NCI-H82 (cell line): ENCODE measurements around the gene TMCC1.
A peak's percentile ranks its signal among the peaks of the same experiment; 100 is the strongest.
"Not testable (repeated sequence)": the region's sequence is repeated elsewhere in the genome, so short reads cannot be mapped to it uniquely, and the experiment has no call there.

Experiments
- DNase-seq: peaks from one replicate; lab custom pipeline; 2025; lab: John Stamatoyannopoulos, UW

Gene TMCC1

GRCh38 chr3:129650256-129650872 lies 243.1 kb downstream of the TMCC1 start:
- DNase-seq = peak; percentile 80

- DNase-seq = no peak
Observed at GRCh38 chr3:129648391-129648790, 245.1 kb downstream of the TMCC1 start.

- DNase-seq = no peak
Observed at GRCh38 chr3:129645286-129645685, 248.2 kb downstream of the TMCC1 start.

- DNase-seq = no peak
Observed at GRCh38 chr3:129644836-129645235, 248.7 kb downstream of the TMCC1 start.

- not testable (repeated sequence) for DNase-seq
Observed at GRCh38 chr3:129641567-129642260, 251.8 kb downstream of the TMCC1 start.

- DNase-seq = not testable (repeated sequence)
Observed at GRCh38 chr3:129640985-129641384, 252.5 kb downstream of the TMCC1 start.

GRCh38 chr3:129638481-129638880 lies 255.0 kb downstream of the TMCC1 start:
- DNase-seq = no peak

- no peak for DNase-seq
Observed at GRCh38 chr3:129636082-129636481, 257.4 kb downstream of the TMCC1 start.

GRCh38 chr3:129635656-129636055 lies 257.9 kb downstream of the TMCC1 start:
- DNase-seq = no peak

GRCh38 chr3:129633751-129634481 lies 259.6 kb downstream of the TMCC1 start:
- peak; percentile 99 for DNase-seq

- DNase-seq = no peak
Observed at GRCh38 chr3:129632977-129633376, 260.5 kb downstream of the TMCC1 start.

GRCh38 chr3:129632556-129632955 lies 261.0 kb downstream of the TMCC1 start:
- DNase-seq = peak; percentile 61

- no peak for DNase-seq
Observed at GRCh38 chr3:129632056-129632455, 261.5 kb downstream of the TMCC1 start.

GRCh38 chr3:129629011-129629410 lies 264.5 kb downstream of the TMCC1 start:
- DNase-seq = no peak

GRCh38 chr3:129628169-129628522 lies 265.4 kb downstream of the TMCC1 start:
- no peak for DNase-seq

- DNase-seq = peak; percentile 93
Observed at GRCh38 chr3:129627350-129628168, 266.0 kb downstream of the TMCC1 start.

GRCh38 chr3:129626744-129627349 lies 266.7 kb downstream of the TMCC1 start:
- DNase-seq = peak; percentile 96

GRCh38 chr3:129625072-129625874 lies 268.2 kb downstream of the TMCC1 start:
- peak; percentile 79 for DNase-seq

- DNase-seq = peak; percentile 32
Observed at GRCh38 chr3:129624347-129625071, 269.0 kb downstream of the TMCC1 start.

GRCh38 chr3:129623447-129624118 lies 269.9 kb downstream of the TMCC1 start:
- no peak for DNase-seq
